Endometrial microvascular endothelial cells (primary cell): ENCODE measurements around the gene SLFN14. TPM values are rescaled to one million over a fixed set of nuclear protein-coding genes. Genes with fewer than 3 reads are reported as not detected.
"Not testable (repeated sequence)": the region's sequence is repeated elsewhere in the genome, so short reads cannot be mapped to it uniquely, and the experiment has no call there.

Source experiments
- in situ Hi-C: cut with HindIII; loops from 2 replicates; pipeline ENCODE4 v1.10.0; 2017; ENCODE audit warnings: low sequenced_read_pairs, low pct_unique_long_range_greater_than_20kb; ENCODE audit errors: inconsistent ontology term
- total RNA-seq: library from RNA; depleted of rRNA; stranded (reverse); fragments of >200 nt; gene quantifications from one replicate; pipeline ENCODE4 v1.2.3, GENCODE V29; 2015; ENCODE audit errors: inconsistent ontology term

SLFN14 gene
- total RNA-seq, 1 donor from 2014 or later = not detected

DNA sequence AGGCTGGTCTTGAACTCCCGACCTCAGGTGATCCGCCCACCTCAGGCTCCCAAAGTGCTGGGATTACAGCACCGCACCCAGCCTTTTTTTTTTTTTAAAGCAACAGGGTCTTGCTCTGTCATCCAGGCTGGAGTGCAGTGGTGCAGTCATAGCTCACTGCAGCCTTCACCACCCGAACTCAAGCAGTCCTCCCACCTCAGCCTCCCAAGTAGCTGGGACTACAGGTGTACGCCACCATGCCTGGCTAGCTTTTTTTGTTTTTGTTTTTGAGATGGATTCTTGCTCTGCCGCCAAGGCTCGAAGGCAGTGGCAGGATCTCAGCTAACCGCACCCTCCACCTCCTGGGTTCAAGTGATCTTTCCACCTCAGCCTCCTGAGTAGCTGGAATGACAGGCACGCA is 25.2 kb downstream of the SLFN14 start:
- in situ Hi-C loops = loop anchor here (25.0 kb wide), 1 partner anchor 223 kb away; no protein-coding TSS in a partner anchor

- in situ Hi-C loops = loop anchor here (25.0 kb wide), 1 partner anchor 222 kb away; no protein-coding TSS in a partner anchor
Observed at GRCh38 chr17:35534576-35535093, 26.0 kb downstream of the SLFN14 start.

DNA sequence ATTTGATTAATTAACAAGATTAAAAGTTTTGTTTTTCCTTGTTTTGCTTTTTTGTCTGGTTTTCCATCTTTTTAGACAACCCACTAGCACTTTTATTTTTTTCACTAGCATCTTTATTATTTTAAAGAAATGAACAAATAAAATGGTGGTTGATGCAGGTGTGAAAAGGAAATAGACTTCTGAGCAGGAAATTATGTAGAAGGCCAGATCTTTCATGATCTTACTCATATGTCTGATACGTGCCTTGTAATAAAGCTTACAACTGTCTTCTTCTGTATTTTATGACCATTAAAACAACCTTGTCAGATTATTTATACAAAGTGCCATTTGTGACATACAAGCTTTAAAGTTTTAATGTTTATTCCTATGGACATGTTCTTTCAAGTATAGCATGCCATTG is 29.5 kb downstream of the SLFN14 start:
- in situ Hi-C loops = loop anchor here (25.0 kb wide), 1 partner anchor 219 kb away; no protein-coding TSS in a partner anchor

- in situ Hi-C loops = loop anchor here (25.0 kb wide), 1 partner anchor 218 kb away; no protein-coding TSS in a partner anchor
Observed at GRCh38 chr17:35529866-35530265, 30.8 kb downstream of the SLFN14 start.

- in situ Hi-C loops = loop anchor here (25.0 kb wide), 1 partner anchor 217 kb away; no protein-coding TSS in a partner anchor
Observed at GRCh38 chr17:35529326-35529725, 31.3 kb downstream of the SLFN14 start.

DNA sequence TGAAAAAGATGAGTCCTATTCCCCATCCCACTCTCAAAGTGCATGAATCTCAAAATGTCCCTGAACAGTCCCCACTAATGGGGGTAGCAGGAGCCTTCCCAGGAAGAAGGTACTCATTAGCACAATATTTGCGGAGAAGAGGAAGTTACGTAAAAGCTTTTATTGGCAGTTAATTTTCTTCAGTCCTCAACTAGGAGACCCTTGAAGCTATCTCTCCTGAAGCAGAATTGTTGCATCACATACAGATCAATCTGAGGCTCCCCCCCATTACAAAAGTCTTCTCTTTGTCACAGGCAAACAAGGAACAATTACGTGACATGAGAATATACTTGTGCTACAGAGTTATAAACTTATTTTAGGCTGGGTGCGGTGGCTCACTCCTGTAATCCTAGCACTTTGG is 37.3 kb downstream of the SLFN14 start:
- in situ Hi-C loops = no loop called here

DNA sequence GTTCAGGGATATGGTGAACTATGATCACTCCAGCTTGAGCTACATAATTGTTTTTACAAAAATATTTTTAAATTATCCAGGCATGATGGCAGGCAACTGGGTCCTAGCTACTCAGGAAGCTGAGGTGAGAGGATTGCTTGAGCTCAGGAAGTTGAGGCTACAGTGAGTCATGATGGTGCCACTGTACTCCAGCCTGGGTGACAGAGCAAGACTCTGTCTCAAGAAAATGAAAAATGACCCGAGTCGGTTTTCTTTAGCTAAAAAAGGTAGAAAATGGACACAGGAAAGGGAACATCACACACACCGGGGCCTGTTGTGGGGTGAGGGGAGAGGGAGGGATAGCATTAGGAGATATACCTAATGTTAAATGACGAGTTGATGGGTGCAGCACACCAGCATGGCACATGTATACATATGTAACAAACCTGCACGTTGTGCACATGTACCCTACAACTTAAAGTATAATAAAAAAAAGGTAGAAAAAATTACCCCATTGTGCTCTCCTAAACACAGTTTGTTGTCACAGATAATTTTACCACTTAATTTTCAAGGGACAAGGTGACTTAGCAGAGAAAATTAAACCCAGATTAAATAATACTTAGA is 38.9 kb downstream of the SLFN14 start:
- in situ Hi-C loops = not testable (repeated sequence)

DNA sequence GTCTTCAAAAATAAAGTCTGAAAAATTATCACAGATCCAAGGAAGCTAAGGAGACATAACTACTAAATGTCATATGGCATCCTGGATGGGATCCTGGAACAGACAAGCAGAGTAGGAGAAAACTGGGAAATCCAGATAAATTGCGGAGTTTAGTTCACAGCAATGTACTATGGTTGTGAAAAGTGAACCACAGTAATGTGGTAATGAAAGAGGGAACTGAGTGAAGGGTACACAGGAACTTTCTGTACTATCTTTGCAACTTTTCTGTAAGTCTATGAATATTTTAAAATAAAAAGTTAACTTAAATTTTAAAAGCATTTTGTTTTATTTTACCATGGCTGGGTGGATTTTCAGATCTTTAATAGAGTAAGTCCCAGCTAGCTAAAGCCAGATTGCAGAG is 39.5 kb downstream of the SLFN14 start:
- in situ Hi-C loops = no loop called here

GRCh38 chr17:35519906-35520442 is 40.6 kb downstream of the SLFN14 start:
- in situ Hi-C loops = no loop called here

- in situ Hi-C loops = no loop called here
Observed at GRCh38 chr17:35519439-35519838, 41.2 kb downstream of the SLFN14 start.

- in situ Hi-C loops = not testable (repeated sequence)
Observed at GRCh38 chr17:35518431-35518830, 42.2 kb downstream of the SLFN14 start.

- in situ Hi-C loops = no loop called here
Observed at GRCh38 chr17:35515027-35515426, 45.6 kb downstream of the SLFN14 start.

- in situ Hi-C loops = no loop called here
Observed at GRCh38 chr17:35514564-35514963, 46.1 kb downstream of the SLFN14 start.

Other genes starting within 250 kb of the SLFN14 start
- gene SLFN11, start 187.2 kb downstream of the SLFN14 start, total RNA-seq = 113 TPM
- gene SLFN12, start 128.3 kb downstream of the SLFN14 start, total RNA-seq = 35.8 TPM
- gene SLFN13, start 112.1 kb downstream of the SLFN14 start, total RNA-seq = 5.1 TPM
- gene SLFN12L, start 23.1 kb downstream of the SLFN14 start, total RNA-seq = not detected
- 12.0 TPM for gene PEX12, start 17.8 kb upstream of the SLFN14 start, total RNA-seq
- gene AP2B1, start 26.5 kb upstream of the SLFN14 start, total RNA-seq = 115 TPM
- gene RASL10B, start 170.8 kb upstream of the SLFN14 start, total RNA-seq = under 0.01 TPM
- gene GAS2L2, start 192.4 kb upstream of the SLFN14 start, total RNA-seq = not detected
- gene C17orf50, start 200.1 kb upstream of the SLFN14 start, total RNA-seq = not detected
- 0.19 TPM for gene MMP28, start 234.8 kb upstream of the SLFN14 start, total RNA-seq
- gene TAF15, start 248.7 kb upstream of the SLFN14 start, total RNA-seq = 30.8 TPM